WTC11 (cell line): ENCODE results near the gene DNAH17. TPM values are rescaled to one million over a fixed set of nuclear protein-coding genes. Genes with fewer than 3 reads are reported as not detected.
A peak's percentile ranks its signal among the peaks of the same experiment; 100 is the strongest.

Experiments
- ATAC-seq: fragments of 200-7000 bp; cut with Tn5 transposase; 2 replicates; pipeline ENCODE4 v1.10.0; 2021; ENCODE audit warnings: mild to moderate bottlenecking, moderate library complexity
- CTCF ChIA-PET: fragments of 300-600 bp; sonication (Branson Sonifier 250); formaldehyde crosslinking; loops from one replicate; lab custom pipeline; 2021; ENCODE audit warnings: antibody characterized with exemption; lab: Charles Lee
- POLR2A ChIA-PET: fragments of 350-600 bp; sonication (Branson Sonifier 250); formaldehyde crosslinking; loops from one replicate; lab custom pipeline; 2021; ENCODE audit warnings: antibody characterized with exemption; lab: Charles Lee
- DNase-seq: peaks from one replicate; pipeline ENCODE4 v3.0.0; 2021; ENCODE audit warnings: low spot score
- H3K27ac Mint-ChIP-seq: 2 replicates; pipeline ENCODE4 v1.8.0; 2021; ENCODE audit warnings: mixed read lengths
- H3K27me3 Mint-ChIP-seq: 2 replicates; pipeline ENCODE4 v1.8.0; 2021; ENCODE audit warnings: low read depth, mild to moderate bottlenecking, moderate library complexity, mixed read lengths
- H3K36me3 Mint-ChIP-seq: 2 replicates; pipeline ENCODE4 v1.8.0; 2021; ENCODE audit warnings: mixed read lengths
- H3K4me1 Mint-ChIP-seq: 2 replicates; pipeline ENCODE4 v1.8.0; 2022; ENCODE audit warnings: mixed read lengths
- H3K4me3 Mint-ChIP-seq: 2 replicates; pipeline ENCODE4 v1.8.0; 2021; ENCODE audit warnings: mild to moderate bottlenecking, moderate library complexity, mixed read lengths
- H3K9me3 Mint-ChIP-seq: 2 replicates; pipeline ENCODE4 v1.8.0; 2021; ENCODE audit warnings: mixed read lengths
- ELF4 ChIP-seq: sonication (generic); formaldehyde crosslinking; IDR thresholded peaks from 2 replicates; pipeline ENCODE4 v1.8.1; 2022; ENCODE audit warnings: low read depth, mild to moderate bottlenecking, moderate library complexity, missing genetic modification reagents
- FOXJ3 ChIP-seq: sonication (generic); formaldehyde crosslinking; IDR thresholded peaks from 2 replicates; pipeline ENCODE4 v1.9.0; 2021; ENCODE audit warnings: missing genetic modification reagents, mild to moderate bottlenecking, borderline replicate concordance
- GRHL2 ChIP-seq: fragments of 250-450 bp; sonication (Bioruptor Pico); IDR thresholded peaks from 2 replicates; pipeline ENCODE4 v1.8.0; 2022; ENCODE audit warnings: mild to moderate bottlenecking, moderate library complexity; ENCODE audit not compliant: insufficient replicate concordance, severe bottlenecking
- JUN ChIP-seq: sonication (generic); formaldehyde crosslinking; IDR thresholded peaks from 2 replicates; pipeline ENCODE4 v1.8.0; 2023; ENCODE audit warnings: mild to moderate bottlenecking, missing genetic modification reagents
- NR1H2 ChIP-seq: sonication (generic); formaldehyde crosslinking; IDR thresholded peaks from 2 replicates; pipeline ENCODE4 v1.9.0; 2021; ENCODE audit warnings: mild to moderate bottlenecking, moderate library complexity, missing genetic modification reagents
- PRRX2 ChIP-seq: fragments of 250-450 bp; sonication (Bioruptor Pico); IDR thresholded peaks from 2 replicates; pipeline ENCODE4 v1.8.0; 2021; ENCODE audit warnings: mild to moderate bottlenecking
- SMAD3 ChIP-seq: sonication (generic); formaldehyde crosslinking; IDR thresholded peaks from 2 replicates; pipeline ENCODE4 v1.8.0; 2022; ENCODE audit warnings: missing genetic modification reagents, mild to moderate bottlenecking, borderline replicate concordance
- ZNF121 ChIP-seq: sonication (generic); formaldehyde crosslinking; IDR thresholded peaks from 2 replicates; pipeline ENCODE4 v1.8.0; 2023; ENCODE audit warnings: missing genetic modification reagents
- ZNF263 ChIP-seq: sonication (generic); formaldehyde crosslinking; IDR thresholded peaks from 2 replicates; pipeline ENCODE4 v1.8.1; 2022; ENCODE audit warnings: low read depth, mild to moderate bottlenecking, moderate library complexity, missing genetic modification reagents
- ZNF671 ChIP-seq: fragments of 250-450 bp; sonication (Bioruptor Pico); IDR thresholded peaks from 2 replicates; pipeline ENCODE4 v1.8.0; 2021; ENCODE audit warnings: mild to moderate bottlenecking
- total RNA-seq: library from RNA; stranded (reverse); gene quantifications from 3 replicates; pipeline ENCODE4 v1.2.3, GENCODE V29; 2021
- TF ChIP-seq, protein P1 (sequence below): fragments of 250-450 bp; sonication (Bioruptor Pico); IDR thresholded peaks from 2 replicates; pipeline ENCODE4 v1.8.0; 2021; ENCODE audit warnings: mild to moderate bottlenecking
- TF ChIP-seq, protein P2 (sequence below): sonication (generic); formaldehyde crosslinking; IDR thresholded peaks from 2 replicates; pipeline ENCODE4 v1.8.0; 2022; ENCODE audit warnings: mild to moderate bottlenecking, missing genetic modification reagents
- TF ChIP-seq, protein P3 (sequence below): sonication (generic); formaldehyde crosslinking; IDR thresholded peaks from 2 replicates; pipeline ENCODE4 v1.8.1; 2022; ENCODE audit warnings: missing genetic modification reagents, borderline replicate concordance
- TF ChIP-seq, protein P4 (sequence below): sonication (generic); formaldehyde crosslinking; IDR thresholded peaks from 2 replicates; pipeline ENCODE4 v1.8.0; 2022; ENCODE audit warnings: mild to moderate bottlenecking, missing genetic modification reagents
- TF ChIP-seq, protein P5 (sequence below): sonication (generic); formaldehyde crosslinking; IDR thresholded peaks from 2 replicates; pipeline ENCODE4 v1.8.1; 2022; ENCODE audit warnings: mild to moderate bottlenecking, missing genetic modification reagents, moderate library complexity, borderline replicate concordance
- TF ChIP-seq, protein P6 (sequence below): fragments of 250-450 bp; sonication (Bioruptor Pico); IDR thresholded peaks from 2 replicates; pipeline ENCODE4 v1.9.0; 2021; ENCODE audit warnings: mild to moderate bottlenecking, borderline replicate concordance
- TF ChIP-seq, protein P7 (sequence below): sonication (generic); formaldehyde crosslinking; IDR thresholded peaks from 2 replicates; pipeline ENCODE4 v1.8.1; 2023; ENCODE audit warnings: mild to moderate bottlenecking, missing genetic modification reagents
- TF ChIP-seq, protein P8 (sequence below): fragments of 250-450 bp; sonication (Bioruptor Pico); IDR thresholded peaks from 2 replicates; pipeline ENCODE4 v2.1.2; 2022; ENCODE audit warnings: mild to moderate bottlenecking, moderate library complexity
- TF ChIP-seq, protein P9 (sequence below): fragments of 200-600 bp; IDR thresholded peaks from 2 replicates; pipeline ENCODE4 v1.8.0; 2022; ENCODE audit warnings: antibody characterized with exemption

DNAH17 gene
- total RNA-seq, 1 experiment from 2014 or later: 0.87 TPM

DNA sequence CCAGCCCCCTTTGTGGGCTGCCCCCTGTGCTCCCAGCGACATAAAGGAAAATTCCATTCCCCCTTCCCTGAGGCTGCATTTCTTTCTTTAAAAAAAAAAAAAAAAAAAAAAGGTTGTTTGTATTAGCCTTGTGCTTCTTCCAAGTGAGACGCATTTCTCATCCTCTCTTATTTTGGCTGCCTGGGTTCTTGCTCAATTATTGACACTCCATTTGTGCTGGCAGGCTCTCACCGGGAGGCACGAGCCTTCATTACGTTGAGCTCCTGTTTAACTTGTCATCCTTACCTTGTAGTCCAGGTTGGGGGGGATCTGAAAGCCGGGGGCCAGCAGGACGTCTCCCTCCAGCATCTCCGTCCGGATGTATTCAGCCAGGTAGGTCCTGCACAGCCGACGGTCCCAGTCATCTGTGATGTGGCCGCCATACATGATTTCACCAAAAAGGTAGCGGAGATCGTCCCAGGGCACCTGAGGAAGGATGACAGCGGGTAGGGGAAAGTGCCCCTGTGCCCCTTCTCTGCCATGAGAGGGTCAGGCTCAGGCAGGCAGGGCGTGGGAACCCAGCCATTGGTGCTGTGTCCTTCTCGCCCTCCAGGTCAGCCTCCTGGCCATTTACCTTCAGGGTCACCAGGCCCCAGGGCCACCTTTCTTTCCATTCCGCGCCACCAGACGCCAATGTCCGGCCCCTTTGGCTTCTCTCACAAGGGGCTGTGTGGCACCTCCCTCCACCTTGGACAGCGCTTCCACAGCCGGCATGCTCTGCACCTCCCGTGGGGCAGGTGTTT, 148.2 kb downstream of the DNAH17 start:
- no peaks in the 10 kb centered on the region for H3K27me3 Mint-ChIP-seq
- no peak overlapping the region for H3K4me3 Mint-ChIP-seq
- CTCF ChIA-PET: interaction anchor here (0.6 kb wide), 2 partner anchors 69 to 131 kb away, joined by 3 to 4 read pairs; no protein-coding TSS in a partner anchor
- H3K27ac Mint-ChIP-seq: peak overlapping the region; percentile 83; the same call in 1 of the 2 replicates
- ATAC-seq (no peak), DNase-seq (no peak)
- TF ChIP-seq, protein P1, sequence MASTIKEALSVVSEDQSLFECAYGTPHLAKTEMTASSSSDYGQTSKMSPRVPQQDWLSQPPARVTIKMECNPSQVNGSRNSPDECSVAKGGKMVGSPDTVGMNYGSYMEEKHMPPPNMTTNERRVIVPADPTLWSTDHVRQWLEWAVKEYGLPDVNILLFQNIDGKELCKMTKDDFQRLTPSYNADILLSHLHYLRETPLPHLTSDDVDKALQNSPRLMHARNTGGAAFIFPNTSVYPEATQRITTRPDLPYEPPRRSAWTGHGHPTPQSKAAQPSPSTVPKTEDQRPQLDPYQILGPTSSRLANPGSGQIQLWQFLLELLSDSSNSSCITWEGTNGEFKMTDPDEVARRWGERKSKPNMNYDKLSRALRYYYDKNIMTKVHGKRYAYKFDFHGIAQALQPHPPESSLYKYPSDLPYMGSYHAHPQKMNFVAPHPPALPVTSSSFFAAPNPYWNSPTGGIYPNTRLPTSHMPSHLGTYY: no peak
- TF ChIP-seq ZNF263 (CRISPR knock-in tag) (no peak), PRRX2 (CRISPR knock-in tag) (no peak), NR1H2 (no peak), ZNF671 (CRISPR knock-in tag) (no peak), ZNF121 (CRISPR knock-in tag) (no peak), ELF4 (CRISPR knock-in tag) (no peak), FOXJ3 (CRISPR knock-in tag) (no peak), SMAD3 (CRISPR knock-in tag) (no peak), GRHL2 (CRISPR knock-in tag) (no peak), JUN (no peak)
- TF ChIP-seq, protein P2, sequence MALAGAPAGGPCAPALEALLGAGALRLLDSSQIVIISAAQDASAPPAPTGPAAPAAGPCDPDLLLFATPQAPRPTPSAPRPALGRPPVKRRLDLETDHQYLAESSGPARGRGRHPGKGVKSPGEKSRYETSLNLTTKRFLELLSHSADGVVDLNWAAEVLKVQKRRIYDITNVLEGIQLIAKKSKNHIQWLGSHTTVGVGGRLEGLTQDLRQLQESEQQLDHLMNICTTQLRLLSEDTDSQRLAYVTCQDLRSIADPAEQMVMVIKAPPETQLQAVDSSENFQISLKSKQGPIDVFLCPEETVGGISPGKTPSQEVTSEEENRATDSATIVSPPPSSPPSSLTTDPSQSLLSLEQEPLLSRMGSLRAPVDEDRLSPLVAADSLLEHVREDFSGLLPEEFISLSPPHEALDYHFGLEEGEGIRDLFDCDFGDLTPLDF: no peak
- TF ChIP-seq, protein P3, sequence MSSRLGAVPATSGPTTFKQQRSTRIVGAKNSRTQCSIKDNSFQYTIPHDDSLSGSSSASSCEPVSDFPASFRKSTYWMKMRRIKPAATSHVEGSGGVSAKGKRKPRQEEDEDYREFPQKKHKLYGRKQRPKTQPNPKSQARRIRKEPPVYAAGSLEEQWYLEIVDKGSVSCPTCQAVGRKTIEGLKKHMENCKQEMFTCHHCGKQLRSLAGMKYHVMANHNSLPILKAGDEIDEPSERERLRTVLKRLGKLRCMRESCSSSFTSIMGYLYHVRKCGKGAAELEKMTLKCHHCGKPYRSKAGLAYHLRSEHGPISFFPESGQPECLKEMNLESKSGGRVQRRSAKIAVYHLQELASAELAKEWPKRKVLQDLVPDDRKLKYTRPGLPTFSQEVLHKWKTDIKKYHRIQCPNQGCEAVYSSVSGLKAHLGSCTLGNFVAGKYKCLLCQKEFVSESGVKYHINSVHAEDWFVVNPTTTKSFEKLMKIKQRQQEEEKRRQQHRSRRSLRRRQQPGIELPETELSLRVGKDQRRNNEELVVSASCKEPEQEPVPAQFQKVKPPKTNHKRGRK (CRISPR knock-in tag): no peak
- TF ChIP-seq, protein P4, sequence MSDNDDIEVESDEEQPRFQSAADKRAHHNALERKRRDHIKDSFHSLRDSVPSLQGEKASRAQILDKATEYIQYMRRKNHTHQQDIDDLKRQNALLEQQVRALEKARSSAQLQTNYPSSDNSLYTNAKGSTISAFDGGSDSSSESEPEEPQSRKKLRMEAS (CRISPR knock-in tag): no peak
- TF ChIP-seq, protein P5, sequence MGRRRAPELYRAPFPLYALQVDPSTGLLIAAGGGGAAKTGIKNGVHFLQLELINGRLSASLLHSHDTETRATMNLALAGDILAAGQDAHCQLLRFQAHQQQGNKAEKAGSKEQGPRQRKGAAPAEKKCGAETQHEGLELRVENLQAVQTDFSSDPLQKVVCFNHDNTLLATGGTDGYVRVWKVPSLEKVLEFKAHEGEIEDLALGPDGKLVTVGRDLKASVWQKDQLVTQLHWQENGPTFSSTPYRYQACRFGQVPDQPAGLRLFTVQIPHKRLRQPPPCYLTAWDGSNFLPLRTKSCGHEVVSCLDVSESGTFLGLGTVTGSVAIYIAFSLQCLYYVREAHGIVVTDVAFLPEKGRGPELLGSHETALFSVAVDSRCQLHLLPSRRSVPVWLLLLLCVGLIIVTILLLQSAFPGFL (CRISPR knock-in tag): no peak
- TF ChIP-seq, protein P6, sequence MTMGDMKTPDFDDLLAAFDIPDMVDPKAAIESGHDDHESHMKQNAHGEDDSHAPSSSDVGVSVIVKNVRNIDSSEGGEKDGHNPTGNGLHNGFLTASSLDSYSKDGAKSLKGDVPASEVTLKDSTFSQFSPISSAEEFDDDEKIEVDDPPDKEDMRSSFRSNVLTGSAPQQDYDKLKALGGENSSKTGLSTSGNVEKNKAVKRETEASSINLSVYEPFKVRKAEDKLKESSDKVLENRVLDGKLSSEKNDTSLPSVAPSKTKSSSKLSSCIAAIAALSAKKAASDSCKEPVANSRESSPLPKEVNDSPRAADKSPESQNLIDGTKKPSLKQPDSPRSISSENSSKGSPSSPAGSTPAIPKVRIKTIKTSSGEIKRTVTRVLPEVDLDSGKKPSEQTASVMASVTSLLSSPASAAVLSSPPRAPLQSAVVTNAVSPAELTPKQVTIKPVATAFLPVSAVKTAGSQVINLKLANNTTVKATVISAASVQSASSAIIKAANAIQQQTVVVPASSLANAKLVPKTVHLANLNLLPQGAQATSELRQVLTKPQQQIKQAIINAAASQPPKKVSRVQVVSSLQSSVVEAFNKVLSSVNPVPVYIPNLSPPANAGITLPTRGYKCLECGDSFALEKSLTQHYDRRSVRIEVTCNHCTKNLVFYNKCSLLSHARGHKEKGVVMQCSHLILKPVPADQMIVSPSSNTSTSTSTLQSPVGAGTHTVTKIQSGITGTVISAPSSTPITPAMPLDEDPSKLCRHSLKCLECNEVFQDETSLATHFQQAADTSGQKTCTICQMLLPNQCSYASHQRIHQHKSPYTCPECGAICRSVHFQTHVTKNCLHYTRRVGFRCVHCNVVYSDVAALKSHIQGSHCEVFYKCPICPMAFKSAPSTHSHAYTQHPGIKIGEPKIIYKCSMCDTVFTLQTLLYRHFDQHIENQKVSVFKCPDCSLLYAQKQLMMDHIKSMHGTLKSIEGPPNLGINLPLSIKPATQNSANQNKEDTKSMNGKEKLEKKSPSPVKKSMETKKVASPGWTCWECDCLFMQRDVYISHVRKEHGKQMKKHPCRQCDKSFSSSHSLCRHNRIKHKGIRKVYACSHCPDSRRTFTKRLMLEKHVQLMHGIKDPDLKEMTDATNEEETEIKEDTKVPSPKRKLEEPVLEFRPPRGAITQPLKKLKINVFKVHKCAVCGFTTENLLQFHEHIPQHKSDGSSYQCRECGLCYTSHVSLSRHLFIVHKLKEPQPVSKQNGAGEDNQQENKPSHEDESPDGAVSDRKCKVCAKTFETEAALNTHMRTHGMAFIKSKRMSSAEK: no peak
- TF ChIP-seq, protein P7, sequence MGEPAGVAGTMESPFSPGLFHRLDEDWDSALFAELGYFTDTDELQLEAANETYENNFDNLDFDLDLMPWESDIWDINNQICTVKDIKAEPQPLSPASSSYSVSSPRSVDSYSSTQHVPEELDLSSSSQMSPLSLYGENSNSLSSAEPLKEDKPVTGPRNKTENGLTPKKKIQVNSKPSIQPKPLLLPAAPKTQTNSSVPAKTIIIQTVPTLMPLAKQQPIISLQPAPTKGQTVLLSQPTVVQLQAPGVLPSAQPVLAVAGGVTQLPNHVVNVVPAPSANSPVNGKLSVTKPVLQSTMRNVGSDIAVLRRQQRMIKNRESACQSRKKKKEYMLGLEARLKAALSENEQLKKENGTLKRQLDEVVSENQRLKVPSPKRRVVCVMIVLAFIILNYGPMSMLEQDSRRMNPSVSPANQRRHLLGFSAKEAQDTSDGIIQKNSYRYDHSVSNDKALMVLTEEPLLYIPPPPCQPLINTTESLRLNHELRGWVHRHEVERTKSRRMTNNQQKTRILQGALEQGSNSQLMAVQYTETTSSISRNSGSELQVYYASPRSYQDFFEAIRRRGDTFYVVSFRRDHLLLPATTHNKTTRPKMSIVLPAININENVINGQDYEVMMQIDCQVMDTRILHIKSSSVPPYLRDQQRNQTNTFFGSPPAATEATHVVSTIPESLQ: no peak
- TF ChIP-seq, protein P8, sequence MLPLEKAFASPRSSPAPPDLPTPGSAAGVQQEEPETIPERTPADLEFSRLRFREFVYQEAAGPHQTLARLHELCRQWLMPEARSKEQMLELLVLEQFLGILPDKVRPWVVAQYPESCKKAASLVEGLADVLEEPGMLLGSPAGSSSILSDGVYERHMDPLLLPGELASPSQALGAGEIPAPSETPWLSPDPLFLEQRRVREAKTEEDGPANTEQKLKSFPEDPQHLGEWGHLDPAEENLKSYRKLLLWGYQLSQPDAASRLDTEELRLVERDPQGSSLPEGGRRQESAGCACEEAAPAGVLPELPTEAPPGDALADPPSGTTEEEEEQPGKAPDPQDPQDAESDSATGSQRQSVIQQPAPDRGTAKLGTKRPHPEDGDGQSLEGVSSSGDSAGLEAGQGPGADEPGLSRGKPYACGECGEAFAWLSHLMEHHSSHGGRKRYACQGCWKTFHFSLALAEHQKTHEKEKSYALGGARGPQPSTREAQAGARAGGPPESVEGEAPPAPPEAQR: no peak
- TF ChIP-seq, protein P9, sequence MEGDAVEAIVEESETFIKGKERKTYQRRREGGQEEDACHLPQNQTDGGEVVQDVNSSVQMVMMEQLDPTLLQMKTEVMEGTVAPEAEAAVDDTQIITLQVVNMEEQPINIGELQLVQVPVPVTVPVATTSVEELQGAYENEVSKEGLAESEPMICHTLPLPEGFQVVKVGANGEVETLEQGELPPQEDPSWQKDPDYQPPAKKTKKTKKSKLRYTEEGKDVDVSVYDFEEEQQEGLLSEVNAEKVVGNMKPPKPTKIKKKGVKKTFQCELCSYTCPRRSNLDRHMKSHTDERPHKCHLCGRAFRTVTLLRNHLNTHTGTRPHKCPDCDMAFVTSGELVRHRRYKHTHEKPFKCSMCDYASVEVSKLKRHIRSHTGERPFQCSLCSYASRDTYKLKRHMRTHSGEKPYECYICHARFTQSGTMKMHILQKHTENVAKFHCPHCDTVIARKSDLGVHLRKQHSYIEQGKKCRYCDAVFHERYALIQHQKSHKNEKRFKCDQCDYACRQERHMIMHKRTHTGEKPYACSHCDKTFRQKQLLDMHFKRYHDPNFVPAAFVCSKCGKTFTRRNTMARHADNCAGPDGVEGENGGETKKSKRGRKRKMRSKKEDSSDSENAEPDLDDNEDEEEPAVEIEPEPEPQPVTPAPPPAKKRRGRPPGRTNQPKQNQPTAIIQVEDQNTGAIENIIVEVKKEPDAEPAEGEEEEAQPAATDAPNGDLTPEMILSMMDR: no peak
- POLR2A ChIA-PET: no interaction called here
- H3K4me1 Mint-ChIP-seq: peaks cover 20% of the 10 kb centered on the region
- H3K36me3 Mint-ChIP-seq: peaks cover 30% of the 10 kb centered on the region
- no peaks in the 10 kb centered on the region for H3K9me3 Mint-ChIP-seq
